Colon (tissue), 2 donors: Measurements from ENCODE around the gene RXYLT1.
"Not testable (repeated sequence)": the region's sequence is repeated elsewhere in the genome, so short reads cannot be mapped to it uniquely, and the experiment has no call there.

Experiments used
- FAIRE-seq: peaks from 2 replicates; lab custom pipeline; 2012; peaks lifted over from hg19 to GRCh38; lab: Jason Lieb, UNC
- donor health status: control.
- donor health status: control.

RXYLT1 gene

DNA sequence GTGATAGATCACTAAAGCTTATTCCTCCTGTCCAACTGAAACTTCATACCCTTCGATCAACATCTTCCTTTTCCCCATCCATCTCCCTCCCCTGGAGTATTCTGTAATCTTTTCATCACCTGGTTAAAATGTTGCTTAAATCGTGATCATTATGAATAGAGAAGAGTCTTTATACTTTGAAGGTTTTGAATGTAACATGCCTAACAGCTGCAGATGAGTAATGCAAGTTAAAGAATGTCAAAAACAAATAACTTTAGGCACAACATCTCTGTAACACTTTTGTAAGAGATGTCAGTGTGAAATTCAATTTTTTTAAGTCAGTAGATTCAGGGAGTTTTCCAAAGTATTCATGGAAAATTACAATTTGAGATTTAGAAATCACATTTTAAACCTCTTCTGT lies 25.0 kb downstream of the RXYLT1 start:
- no peak for FAIRE-seq

GRCh38 chr12:63805704-63806672 lies 26.3 kb downstream of the RXYLT1 start:
- peak; percentile 76 for FAIRE-seq

DNA sequence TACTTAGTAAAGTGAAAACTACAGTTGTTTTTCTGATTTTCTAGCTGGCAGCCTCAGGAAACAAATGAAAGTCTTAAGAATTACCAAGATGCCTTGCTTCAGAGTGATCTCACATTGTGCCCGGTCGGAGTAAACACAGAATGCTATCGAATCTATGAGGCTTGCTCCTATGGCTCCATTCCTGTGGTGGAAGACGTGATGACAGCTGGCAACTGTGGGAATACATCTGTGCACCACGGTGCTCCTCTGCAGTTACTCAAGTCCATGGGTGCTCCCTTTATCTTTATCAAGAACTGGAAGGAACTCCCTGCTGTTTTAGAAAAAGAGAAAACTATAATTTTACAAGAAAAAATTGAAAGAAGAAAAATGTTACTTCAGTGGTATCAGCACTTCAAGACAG lies 28.9 kb downstream of the RXYLT1 start:
- no peak for FAIRE-seq

- no peak for FAIRE-seq
Observed at GRCh38 chr12:63809566-63809965, 29.9 kb downstream of the RXYLT1 start.

DNA sequence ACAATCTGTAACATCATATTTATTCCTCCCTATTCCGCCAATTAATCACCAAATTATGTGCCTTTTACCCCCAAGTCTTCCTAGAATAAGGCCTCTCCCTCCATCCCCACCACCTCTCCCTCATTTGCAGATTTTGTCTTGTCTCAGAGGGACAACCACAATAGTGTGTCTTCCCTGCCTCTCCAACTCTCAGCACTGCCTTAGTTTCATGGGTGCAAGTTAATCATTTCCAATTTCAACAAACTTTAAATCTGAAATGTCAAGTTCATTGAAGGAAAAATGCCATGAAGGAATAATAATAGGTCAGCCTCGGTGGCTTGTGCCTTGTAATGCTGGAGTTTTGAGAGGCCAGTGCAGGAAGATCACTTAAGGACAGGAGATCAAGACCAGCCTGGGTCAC lies 31.6 kb downstream of the RXYLT1 start:
- FAIRE-seq = no peak

DNA sequence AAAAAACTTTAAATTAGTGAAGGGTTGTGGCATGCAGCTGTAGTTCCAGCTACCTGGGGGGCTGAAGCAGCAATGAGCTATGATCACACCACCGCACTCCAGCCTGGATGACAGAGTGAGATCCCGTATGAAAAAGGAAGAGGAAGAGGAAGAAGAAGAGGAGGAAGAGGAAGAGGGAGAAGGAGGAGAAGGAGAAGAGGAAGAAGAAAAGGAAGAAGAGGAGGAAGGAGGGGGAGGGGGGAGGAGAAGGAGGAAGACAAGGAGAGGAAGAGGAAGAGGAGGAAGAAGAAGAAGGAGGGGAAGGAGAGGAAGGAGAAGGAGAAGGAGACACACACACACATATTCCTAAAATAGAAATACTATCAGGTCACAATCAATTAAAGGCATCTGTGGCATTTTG lies 32.0 kb downstream of the RXYLT1 start:
- FAIRE-seq = no peak

- FAIRE-seq = no peak
Observed at GRCh38 chr12:63814146-63814772, 34.5 kb downstream of the RXYLT1 start.

DNA sequence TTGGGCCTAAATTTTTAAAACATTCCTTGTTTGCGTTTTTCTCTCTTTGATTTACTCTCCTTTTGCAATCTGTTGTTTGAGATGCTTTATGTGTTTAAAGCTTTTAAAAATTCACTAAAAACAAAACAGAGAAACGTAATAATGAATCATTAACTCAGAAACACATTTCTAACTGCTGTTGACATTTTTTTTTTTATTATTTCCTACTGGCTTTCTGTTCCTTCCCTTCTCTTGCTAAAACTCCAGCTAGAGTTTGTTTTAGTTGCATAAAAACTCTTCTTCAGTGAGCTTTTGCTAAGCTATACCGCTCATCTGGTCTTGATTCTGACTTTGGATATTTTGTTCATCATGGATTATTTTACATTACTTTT lies 35.8 kb downstream of the RXYLT1 start:
- no peak for FAIRE-seq

GRCh38 chr12:63816031-63816430 lies 36.3 kb downstream of the RXYLT1 start:
- FAIRE-seq = no peak

GRCh38 chr12:63820427-63820826 lies 40.7 kb downstream of the RXYLT1 start:
- no peak for FAIRE-seq

GRCh38 chr12:63821781-63822251 lies 42.1 kb downstream of the RXYLT1 start:
- no peak for FAIRE-seq

DNA sequence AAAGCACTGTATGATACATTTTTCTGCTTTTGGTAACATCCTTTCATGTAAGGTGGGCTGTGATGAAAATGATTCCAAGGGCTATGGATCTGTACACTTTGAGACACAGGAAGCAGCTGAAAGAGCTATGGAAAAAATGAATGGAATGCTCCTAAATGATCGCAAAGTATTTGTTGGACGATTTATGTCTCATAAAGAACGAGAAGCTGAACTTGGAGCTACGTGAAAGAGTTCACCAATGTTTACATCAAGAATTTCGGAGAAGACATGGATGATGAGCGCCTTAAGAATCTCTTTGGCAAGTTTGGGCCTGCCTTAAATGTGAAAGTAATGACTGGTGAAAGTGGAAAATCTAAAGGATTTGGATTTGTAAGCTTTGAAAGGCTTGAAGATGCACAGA lies 42.6 kb downstream of the RXYLT1 start:
- no peak for FAIRE-seq

GRCh38 chr12:63823040-63823439 lies 43.3 kb downstream of the RXYLT1 start:
- no peak for FAIRE-seq

DNA sequence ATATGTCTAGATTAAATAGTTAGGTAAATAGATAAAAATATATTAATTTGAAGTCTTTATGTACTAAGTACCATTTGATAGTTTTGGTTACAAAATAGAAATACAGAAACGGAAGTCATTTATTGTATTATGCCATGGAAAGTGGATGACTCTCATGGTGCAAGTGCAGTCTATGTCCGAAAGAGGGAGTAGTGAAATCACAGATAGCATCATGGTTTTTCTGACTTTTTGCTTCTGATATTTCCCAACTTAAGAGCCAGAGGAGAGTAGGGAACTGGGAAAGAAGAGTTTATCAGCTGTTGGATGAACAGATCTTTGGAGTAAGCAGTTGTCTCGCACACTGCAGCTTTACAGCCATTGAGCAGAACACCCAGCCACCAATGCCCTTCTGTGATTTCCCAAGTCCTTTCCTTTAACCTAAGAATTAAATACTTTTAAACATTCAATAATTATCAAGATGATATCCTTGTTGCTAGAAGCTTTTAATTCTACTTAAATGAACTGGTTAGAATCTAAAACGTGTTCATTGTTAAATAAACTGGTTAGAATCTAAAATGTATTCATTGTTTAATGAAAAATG lies 46.4 kb downstream of the RXYLT1 start:
- FAIRE-seq = no peak

DNA sequence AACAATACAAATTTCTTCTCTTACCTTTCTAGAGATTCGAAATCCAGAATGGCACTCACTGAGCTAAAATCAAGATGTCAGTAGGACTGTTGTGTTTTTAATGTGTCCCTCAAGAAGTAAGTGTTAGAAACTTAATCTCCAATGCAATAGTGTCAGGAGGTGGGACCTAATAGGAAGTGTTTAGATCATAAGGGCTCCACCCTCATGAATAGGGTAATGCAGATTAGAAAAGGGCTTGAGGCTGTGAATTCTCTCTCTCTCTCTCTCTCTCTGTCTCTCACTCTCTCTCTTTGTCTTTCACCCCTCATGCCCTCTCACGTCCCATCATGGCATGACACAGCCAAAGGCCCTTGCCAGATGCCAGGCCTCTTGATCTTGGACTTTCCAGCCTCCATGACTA lies 49.2 kb downstream of the RXYLT1 start:
- no peak for FAIRE-seq

GRCh38 chr12:63836046-63836445 lies 56.3 kb downstream of the RXYLT1 start:
- no peak for FAIRE-seq

- no peak for FAIRE-seq
Observed at GRCh38 chr12:63836936-63837335, 57.2 kb downstream of the RXYLT1 start.

DNA sequence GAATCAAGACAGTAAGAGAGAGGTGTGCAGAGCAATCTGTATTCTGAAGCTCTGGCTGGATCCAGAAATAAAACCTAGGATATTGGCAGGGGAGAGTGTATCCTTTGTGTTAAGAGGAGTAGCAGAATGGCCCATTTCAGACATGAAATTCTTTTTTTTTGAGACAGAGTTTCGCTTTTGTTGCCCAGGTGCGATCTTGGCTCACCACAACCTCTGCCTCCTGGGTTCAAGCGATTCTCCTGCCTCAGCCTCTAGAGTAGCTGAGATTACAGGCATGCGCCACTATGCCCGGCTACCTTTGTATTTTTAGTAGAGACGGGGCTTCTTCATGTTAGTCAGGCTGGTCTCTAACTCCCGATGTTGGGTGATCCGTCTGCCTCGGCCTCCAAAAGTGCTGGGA lies 58.7 kb downstream of the RXYLT1 start:
- FAIRE-seq = no peak

- no peak for FAIRE-seq
Observed at GRCh38 chr12:63841011-63841410, 61.3 kb downstream of the RXYLT1 start.

- FAIRE-seq = no peak
Observed at GRCh38 chr12:63841571-63841970, 61.9 kb downstream of the RXYLT1 start.

DNA sequence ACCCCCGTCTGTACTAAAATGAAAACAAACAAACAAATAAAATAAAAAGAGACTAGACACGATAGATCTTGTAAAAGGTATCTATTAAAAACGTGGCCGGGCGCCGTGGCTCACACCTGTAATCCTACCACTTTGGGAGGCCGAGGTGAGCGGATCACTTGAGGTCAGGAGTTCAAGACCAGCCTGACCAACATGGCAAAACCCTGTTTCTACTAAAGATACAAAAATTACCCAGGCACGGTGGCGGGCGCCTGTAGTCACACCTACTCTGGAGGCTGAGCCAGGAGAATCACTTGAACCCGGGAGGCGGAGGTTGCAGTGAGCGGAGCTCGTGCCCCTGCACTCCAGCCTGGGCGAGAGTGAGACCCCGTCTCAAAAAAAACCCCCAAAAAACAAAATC lies 63.0 kb downstream of the RXYLT1 start:
- FAIRE-seq = not testable (repeated sequence)

DNA sequence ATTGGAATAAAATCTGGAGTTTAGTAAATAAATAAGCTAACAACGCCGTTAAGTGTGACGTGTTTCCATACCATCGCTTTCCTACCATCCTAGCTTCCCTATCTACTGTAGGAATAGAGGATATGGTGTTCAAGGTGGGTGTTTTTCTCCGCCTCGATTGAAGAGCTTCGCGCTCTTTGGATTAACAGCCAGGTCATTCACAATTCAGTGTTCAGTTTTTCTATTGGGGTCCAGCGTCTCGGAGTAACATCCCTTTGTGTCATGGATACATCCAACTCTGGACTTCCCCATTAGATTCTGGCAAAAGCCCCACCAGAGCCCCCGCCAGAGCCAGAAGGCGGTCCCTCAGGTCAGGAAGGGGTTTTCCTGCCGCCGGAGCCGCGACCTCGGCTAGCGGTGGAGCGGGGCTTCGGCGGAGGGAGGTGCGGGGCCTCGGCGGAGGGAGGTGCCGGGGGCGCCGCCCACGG lies 63.6 kb downstream of the RXYLT1 start:
- FAIRE-seq = no peak
